GM21529 (cell line): ENCODE results near the gene ELK4.

Experiments used
- ATAC-seq: cut with Tn5 transposase; IDR thresholded peaks from one replicate; pipeline ENCODE4 v1.9.1; 2021; ENCODE audit not compliant: unreplicated experiment

ELK4 gene

GRCh38 chr1:205582471-205583291 lies 49.1 kb downstream of the ELK4 start:
- ATAC-seq = no peak

GRCh38 chr1:205582046-205582445 lies 49.8 kb downstream of the ELK4 start:
- ATAC-seq = no peak

GRCh38 chr1:205581321-205581980 lies 50.4 kb downstream of the ELK4 start:
- no peak for ATAC-seq

- ATAC-seq = no peak
These were observed 51.0 kb downstream of the ELK4 start for GRCh38 chr1:205580923-205581180.

GRCh38 chr1:205580140-205580922 lies 51.5 kb downstream of the ELK4 start:
- ATAC-seq = no peak

GRCh38 chr1:205579711-205580110 lies 52.1 kb downstream of the ELK4 start:
- ATAC-seq = no peak

- no peak for ATAC-seq
These were observed 52.8 kb downstream of the ELK4 start for GRCh38 chr1:205578780-205579571.

- no peak for ATAC-seq
These were observed 53.7 kb downstream of the ELK4 start for GRCh38 chr1:205577874-205578658.

GRCh38 chr1:205576805-205577761 lies 54.7 kb downstream of the ELK4 start:
- ATAC-seq = no peak

GRCh38 chr1:205576011-205576410 lies 55.8 kb downstream of the ELK4 start:
- ATAC-seq = no peak

GRCh38 chr1:205575294-205575885 lies 56.4 kb downstream of the ELK4 start:
- no peak for ATAC-seq

- ATAC-seq = no peak
These were observed 59.4 kb downstream of the ELK4 start for GRCh38 chr1:205572421-205572820.

GRCh38 chr1:205571747-205572146 lies 60.1 kb downstream of the ELK4 start:
- ATAC-seq = no peak

GRCh38 chr1:205570796-205571537 lies 60.8 kb downstream of the ELK4 start:
- no peak for ATAC-seq

GRCh38 chr1:205570173-205570501 lies 61.7 kb downstream of the ELK4 start:
- no peak for ATAC-seq

- no peak for ATAC-seq
These were observed 62.2 kb downstream of the ELK4 start for GRCh38 chr1:205569411-205570172.

- no peak for ATAC-seq
These were observed 63.1 kb downstream of the ELK4 start for GRCh38 chr1:205568469-205569361.
